Activated CD8-positive, alpha-beta memory T cell treated with anti-CD3 and anti-CD28 coated beads, Interleukin-2, amount 50 U/mL, for 24 hours (primary cell): ENCODE results near the gene VWA8.
A peak's percentile ranks its signal among the peaks of the same experiment; 100 is the strongest.

ENCODE experiments used
- DNase-seq: peaks from one replicate; pipeline ENCODE4 v3.0.0-alpha.2; 2020; ENCODE audit errors: extremely low read depth

VWA8 gene

DNA sequence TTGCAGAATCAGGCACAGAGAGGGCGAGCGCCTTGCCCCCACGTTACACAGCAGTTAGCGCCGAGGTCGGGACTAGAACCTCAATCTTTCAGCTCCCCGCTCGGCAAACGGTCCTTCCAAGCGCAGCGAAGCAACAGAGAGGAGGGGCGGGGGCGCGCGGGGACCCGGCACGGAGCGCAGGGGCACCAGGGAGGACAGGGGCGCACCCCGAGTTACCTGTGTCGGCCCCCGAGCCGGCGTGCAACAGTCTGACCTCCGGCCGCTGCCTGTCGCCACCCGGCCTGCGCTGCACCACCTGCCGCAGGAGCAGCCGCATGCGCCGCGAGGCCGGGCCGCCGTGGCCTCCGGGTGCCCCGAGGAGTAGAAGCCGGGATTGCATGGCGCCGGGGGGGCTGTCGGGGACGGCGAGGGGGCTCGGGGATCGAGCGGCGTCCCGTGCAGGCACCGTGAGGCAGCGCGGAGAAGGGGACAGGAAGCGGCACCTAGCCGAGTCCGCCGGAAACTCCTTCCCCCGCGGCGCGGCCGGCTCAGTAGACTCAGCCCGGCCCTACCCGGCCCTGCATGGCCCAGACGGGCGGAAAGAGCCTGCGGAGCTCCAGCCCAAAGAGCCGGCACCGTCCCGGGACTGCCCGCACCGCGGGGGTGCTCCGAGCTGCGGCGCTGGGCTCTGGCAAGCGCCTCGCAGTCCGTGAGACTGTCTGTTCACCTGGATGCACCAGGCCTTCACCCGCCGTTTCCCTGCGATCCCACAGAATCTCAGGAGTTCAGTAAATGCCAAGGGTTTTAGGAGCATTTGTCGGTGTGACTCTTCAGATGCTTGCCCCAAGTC lies at the start of gene VWA8:
VWA8 (minus strand) TSS at position 473 of the 829 bp plus-strand sequence; CDS start at position 379, 94 bp downstream.
- DNase-seq = peak; percentile 65

DNA sequence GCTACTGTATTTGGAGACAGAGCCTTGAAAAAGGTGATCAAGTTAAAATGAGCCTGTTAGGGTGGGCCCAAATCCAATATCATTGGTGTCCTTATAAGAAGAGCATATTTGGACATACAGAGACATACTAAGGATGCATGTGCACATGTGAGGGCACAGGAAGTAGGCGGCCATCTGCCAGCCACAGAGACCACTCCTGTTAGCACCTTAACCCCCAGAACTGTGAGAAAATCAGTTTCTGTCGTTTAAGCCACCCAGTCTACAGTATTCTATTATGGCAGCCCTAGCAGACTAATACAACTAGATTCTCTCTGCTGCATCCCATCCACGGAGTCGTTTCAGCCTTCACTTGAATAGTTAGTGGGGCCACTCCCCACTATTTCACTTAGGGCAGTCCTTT lies 48.1 kb upstream of the VWA8 start:
- no peak for DNase-seq

DNA sequence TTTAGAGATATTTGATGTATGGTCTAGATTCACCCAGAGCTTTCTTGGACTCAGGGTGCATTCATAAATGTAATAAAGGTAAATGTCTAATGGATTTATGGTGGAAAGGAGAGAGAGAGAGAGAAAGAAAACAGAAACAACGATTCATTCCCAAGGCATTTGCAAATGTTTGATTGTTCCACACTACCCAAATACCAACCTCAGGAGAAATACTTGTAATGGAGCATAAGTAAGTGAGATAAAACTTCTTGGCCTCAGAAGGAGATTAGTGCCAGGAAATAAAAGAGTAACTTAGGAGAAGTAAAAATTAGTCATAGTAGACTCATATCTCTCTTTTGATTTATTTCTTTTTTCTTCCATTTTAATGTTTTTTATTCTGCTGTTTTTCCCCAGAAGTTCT lies 46.9 kb upstream of the VWA8 start:
- DNase-seq = no peak

DNA sequence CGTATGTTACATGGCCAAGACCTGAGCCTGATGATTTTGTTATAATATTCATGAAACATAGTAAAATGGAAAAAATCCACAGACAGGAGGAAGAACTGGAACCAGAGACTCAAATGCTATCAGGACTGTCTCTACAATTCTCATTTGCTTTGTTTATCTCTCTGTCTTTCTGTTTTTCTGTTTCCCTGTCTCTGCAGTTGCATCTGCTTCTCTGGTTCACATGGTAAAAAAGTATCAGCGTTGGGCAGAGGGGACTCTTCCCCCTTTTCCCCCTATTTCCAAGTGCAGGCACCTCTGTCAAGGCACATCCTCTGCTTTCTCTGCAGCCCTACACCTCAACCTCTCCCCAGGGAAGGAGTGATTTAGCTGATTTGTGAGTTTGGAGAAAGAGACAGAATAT lies 41.2 kb upstream of the VWA8 start:
- no peak for DNase-seq

DNA sequence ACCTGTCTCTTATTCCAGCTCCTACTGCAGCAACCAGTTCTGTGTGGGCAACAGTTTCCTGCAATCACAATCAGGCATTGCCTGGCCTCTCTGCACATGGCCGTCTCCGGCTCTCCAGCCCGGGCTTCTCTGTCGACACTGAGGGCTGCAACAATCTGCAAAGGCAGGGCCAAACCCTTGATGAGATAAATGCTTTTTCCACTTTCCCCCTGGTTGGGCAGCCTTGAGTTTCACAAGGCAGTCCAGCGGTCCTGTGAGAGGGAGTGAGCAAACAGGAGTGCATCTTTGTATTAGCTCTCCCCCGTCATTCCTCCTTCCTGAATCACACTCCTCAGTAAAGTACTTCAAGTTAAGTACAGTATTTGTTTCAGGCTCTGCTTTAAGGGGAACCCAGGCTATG lies 40.7 kb upstream of the VWA8 start:
- no peak for DNase-seq

DNA sequence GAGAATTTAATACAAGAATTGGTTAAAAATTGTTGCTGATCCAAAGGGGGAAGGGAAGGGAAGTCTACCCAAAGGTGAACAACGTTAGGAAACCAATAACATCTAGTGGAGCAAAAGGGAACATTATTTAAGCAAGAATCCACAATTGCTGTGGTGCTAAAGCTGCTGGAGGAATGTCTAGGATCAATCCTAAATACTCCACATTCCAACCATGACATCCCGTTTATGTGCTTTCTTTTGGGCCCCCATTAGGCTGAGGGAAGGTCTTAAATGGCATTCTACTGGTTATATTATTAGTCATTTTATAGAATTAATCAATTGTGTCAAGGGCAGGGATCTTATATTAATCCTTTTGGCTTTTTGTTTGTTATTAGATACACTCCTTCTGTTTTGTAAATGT lies 39.9 kb upstream of the VWA8 start:
- DNase-seq = no peak

DNA sequence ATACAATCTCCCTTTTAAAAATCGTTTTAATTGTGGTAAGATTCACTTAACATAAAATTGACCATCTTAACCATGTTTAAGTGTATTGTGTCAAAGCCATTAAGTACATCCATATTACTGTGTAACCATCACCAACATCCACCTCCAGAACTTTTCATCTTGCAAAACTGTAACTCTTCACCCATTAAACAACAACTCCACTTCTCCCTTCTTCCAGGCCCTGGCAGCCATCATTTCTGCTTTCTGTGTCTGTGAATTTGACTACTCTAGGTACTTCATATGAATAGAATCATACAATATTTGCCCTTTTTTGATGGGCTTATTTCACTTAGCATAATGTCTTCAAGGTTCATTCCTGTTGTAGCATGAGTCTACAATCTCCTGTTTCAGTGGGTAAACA lies 36.5 kb upstream of the VWA8 start:
- no peak for DNase-seq

DNA sequence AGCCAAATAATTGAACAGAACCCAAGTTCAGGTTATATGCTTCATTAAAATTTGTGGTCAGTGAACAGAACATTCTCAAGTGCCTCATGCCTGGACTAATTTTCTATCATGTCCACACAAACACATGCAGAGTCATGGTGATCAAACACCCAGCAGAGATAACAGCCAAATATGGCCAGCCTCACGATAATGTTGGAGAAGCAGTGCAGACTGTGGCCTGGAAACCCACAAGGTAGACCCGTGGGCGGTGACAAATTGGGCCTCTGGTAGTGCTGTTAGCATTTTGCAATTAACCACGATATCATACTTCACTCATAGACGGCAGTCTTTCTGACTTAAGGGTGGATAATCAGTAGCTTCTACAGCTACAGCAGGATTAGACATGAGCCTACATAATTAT lies 35.0 kb upstream of the VWA8 start:
- no peak for DNase-seq

DNA sequence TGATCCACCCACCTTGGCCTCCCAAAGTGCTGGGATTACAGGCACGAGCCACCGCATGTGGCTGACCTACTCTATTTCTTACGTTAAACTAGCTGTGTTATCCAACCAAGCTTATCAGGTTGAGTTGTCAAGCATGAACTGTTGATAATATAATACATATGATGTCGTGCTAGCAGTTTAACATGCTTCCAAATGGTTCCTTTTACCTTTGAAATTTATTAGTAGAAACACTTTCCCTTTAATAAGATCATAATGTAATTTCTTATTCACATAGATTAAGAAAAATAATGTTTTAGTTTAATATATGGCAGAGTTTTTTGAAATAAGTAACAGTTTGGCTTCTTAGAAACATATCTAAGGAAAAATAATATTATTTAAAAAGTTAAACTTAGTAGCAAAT lies 34.4 kb upstream of the VWA8 start:
- no peak for DNase-seq

DNA sequence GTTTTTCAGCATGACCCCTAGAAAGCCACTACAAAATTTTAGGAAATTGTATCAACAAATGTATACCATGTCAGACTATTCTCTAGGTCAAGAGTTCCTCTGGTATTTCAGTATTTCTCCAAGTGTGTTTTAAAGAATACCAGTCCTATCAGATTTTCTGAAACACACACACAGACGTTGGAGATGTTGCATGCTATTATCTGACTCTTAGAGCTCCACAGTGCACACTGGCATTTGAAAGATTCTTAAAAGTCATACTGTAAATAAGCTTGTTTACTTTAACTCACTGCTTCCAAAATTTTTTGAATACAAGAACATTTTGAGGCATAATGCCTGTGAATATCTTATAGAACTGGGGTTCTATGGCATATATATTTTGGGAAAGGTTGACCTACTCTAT lies 33.8 kb upstream of the VWA8 start:
- DNase-seq = no peak

DNA sequence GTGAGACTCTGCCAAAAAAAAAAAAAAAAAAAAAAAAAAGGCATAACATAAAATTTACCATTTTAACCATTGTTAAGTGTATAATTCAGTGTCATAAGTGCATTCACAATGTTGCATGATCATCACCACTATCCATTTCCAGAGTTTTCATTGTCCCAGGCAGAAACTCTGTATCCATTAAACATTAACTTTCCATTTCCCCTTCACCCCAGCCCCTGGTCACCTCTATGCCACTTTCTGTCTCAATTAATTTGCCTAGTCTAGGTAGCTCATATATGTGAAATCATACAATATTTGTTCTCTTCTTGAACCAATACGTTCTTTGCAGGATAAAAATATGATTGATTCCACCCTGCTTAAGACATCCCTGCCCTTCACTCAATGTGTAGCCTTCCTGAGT lies 31.0 kb upstream of the VWA8 start:
- no peak for DNase-seq

DNA sequence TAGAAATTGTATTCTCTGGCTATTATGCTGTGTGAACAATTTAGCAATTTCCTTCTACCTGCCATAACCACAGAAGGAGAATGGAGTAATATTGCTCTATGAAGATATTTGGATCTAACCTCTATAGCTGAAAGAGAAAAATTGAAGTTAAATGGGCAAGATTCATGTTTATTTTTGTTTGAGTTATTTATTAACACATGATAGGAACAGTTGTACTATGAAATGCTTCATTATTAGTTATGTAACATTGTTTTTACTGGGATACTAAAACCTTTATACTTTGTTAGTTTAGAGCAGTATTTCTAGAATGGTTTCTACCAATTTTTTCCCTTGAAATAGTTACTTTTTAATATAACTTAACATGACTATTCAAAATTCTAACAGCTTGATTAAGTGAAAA lies 27.3 kb upstream of the VWA8 start:
- no peak for DNase-seq

DNA sequence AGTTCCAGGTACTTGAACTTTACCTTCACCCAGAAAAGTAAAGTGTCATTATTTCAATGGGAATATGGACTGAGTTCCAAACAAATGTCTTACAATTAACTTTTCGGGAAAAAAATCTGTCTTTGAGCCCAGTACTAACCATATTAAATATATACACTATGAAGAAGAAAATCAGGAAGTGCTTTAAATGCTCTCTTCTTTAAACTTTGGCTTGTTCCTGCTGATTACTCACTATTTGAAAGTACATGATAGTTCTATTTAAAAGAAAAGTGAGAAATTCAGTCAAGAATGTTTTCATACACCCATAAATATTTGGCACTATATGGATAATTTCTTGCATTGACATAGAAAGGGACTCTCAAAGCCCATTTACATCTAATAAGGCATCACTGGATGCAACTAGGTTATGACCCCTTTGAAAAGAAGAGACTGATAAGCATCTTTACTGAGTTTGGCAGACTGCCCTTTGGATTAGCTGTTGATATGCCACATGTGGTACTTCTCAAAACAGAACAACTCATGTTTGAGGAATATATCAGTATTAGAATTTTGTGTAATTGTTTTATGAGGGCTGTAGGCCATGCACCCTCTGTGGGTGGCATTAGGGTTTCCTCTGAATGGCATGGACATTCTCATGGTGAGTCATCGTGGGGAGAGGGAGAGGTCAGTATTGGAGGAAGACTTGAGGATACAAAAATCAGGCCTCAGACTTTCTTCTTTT lies 25.0 kb upstream of the VWA8 start:
- no peak for DNase-seq

DNA sequence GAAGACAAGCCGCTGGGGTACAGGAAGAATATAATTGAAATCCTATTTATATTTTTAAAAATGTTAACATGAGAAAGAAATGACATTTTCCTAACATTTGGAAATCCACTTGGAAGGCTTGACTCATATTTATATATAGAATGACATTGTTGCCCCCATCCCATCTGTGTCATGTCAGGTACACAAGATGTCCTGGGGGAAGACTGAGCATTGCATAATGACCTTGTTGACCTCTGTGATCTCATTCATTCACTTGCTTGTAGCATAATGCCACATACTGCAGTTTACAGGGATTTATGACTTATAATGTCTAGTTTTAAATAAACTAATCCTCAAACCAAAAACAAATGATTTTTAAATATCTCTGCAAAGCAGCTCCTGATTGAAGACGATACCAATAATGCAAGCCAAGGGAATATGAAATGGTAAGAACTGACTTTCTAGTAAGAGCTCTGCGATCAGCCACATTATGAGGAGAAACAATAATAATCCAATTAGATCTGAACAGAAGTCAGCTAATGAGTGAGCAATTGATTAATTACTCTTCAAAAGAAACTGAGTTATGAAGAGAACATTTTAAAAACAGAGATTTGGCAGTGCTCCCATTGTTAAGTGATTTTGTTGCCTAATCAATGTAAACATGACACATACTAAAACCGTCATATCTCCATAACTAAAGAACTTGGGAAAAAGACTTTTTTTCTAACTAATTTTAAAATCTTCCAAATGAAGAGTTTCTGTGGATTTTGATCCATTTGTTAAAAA lies 21.2 kb upstream of the VWA8 start:
- no peak for DNase-seq

DNA sequence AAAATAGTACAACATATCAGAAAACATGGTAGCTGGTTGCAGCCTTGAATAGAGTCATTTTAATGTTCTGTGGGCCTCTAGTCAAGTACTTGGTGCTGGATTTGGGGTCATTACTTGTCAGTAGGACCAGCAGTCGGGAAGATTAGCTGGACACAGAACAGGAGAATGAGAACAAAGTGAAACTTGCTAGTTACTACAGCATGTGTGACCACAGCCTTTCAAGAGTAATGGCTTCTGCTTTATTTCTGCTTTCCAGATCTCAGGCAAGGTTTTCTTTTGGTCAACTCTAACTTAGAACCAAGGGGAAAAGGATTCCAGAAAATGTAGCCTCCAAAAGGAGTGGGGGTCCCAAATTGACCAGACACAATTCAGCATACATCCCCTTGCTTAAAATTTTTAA lies 17.1 kb upstream of the VWA8 start:
- no peak for DNase-seq

DNA sequence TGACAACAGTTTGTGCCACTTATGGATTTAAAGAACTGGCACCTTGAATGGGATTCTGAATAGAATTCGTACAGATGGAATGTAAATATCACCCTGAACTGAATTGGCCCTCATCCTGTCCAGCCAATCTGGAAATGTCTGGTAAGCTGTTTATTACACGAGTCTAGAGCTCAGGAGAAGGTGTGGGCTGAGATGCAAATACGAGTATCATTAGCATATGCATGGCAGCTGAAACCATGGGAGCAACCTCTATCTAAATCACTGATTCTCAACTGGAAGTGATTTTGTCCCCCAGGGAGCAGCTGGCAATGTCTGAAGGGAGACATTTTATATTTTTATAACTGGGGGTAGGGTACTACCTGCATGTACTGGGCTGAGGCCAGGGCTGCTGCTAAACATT lies 15.6 kb upstream of the VWA8 start:
- DNase-seq = no peak

DNA sequence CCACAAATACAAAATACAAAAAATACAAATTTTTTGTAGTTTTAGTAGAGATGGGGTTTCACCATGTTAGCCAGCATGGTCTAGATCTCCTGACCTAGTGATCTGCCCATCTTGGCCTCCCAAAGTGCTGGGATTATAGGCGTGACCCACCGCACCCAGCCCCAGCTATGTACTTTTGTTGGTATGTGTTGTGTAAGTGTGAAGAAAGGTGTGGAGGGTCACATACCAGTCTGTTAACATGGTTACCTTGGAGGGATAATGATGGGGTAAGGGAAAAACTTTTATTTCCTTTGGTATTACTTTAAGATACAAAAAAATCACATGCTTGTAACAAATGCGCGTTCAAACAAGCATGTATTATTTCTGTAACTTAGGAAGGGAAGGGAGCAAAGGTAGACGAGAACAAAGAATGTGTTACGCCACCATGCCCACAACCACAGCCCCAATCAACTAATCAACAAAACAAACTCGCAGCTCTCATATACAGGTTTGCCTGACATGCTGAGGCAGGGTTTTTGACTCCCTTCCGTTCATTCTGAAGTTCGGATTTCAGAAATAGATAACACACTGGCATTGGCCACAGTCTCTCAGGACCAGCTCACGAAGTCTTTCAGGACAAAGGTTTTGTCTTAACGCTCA lies 13.5 kb upstream of the VWA8 start:
- DNase-seq = no peak

DNA sequence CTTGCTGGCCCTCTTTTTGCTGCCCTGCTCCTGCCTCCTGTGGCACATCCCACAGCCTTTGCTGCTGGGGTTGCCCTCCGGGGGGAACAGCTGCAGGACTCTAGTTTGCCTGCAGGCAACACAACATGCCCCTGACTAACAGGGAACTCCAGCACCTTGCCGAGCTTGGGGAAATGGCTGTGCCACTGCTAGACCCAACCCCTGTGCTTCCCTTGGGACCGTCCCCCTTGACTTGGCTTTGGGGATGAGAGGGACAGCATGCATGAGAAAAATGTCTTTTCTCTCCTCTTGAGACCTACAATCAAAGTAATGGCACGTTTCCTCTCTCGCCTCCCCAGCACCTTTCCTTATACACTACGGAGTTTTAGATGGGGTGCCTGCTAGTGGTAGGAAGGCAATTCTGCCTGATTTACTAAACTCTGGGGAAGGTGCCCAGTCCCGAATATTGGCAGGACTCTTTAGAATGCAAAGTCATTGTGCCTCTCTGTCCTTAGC lies 12.4 kb upstream of the VWA8 start:
- no peak for DNase-seq

DNA sequence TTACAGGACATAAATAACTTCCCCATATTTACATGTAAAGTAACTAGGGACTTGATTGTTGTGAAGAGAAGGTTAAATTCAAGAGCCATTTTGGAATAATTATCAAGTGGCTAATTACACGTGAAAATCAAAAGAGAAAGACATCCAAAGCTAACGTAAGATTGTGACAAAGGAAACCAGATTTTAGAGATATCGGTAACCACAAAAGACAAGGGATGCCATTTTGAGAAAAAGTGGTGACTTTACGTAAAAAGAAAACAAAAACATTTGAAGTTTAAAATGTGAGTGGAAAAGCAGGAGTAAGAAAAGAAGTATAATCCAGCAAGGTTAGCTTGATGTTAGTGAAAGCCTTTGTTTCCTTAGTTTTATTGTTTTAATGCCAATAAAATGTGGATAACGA lies 10.9 kb upstream of the VWA8 start:
- DNase-seq = no peak

DNA sequence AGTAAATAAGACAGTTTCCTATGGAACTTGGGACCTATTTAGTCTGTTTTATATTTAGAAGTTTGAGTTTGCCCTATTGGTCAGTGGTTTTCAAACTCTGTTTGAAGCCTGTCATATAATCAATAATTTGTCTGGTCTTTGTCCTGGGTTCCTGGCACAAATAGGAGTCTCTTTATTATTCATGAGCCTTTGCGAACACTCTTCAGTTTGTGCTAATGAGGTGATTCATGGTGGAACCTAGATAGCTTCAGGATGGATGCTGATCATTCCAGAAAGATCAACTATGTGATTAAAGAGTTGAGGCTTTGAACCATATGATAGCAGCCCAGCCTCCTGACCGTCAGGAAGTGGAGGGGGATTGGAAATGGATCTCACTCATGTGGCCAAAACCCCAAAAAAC lies 10.0 kb upstream of the VWA8 start:
- no peak for DNase-seq

DNA sequence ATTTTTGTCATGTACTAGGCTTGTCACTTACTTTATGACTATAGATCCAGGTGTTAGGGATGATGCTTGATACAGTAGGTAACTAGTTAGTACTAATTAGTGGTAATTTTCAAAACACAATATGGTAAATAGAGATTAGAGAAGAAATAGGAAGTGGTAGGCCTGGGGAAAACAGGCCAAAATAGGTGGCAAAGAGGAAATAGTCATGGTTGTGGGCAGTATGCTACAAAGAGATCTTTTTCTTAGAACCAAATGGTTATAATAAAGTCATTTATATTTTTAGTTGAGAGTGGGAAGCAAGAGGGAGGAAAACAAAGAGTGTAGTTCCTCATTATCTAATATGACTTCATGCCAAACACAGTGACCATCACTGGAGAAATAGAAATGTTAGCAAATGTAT lies 9.1 kb upstream of the VWA8 start:
- DNase-seq = no peak

DNA sequence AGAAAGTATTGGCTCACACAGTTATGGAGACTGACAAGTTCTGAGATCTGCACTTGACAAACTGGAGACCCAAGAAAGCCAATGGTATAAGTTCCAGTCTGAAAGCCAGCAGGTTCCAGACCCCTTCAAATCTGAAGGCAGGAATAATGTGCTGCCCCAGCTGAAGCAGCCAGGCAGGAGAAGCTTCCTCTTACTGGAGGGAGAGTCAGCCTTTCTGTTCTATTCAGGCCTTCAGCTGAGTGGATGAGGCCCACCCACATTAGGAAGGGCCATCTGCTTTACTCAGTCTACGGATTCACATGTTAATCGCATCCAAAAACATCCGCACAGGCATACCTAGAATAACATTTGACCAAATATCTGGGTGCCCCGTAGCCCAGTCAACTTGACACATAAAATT lies 8.2 kb upstream of the VWA8 start:
- DNase-seq = no peak
